ENCODE measurements around the gene SLC2A11.

DNA sequence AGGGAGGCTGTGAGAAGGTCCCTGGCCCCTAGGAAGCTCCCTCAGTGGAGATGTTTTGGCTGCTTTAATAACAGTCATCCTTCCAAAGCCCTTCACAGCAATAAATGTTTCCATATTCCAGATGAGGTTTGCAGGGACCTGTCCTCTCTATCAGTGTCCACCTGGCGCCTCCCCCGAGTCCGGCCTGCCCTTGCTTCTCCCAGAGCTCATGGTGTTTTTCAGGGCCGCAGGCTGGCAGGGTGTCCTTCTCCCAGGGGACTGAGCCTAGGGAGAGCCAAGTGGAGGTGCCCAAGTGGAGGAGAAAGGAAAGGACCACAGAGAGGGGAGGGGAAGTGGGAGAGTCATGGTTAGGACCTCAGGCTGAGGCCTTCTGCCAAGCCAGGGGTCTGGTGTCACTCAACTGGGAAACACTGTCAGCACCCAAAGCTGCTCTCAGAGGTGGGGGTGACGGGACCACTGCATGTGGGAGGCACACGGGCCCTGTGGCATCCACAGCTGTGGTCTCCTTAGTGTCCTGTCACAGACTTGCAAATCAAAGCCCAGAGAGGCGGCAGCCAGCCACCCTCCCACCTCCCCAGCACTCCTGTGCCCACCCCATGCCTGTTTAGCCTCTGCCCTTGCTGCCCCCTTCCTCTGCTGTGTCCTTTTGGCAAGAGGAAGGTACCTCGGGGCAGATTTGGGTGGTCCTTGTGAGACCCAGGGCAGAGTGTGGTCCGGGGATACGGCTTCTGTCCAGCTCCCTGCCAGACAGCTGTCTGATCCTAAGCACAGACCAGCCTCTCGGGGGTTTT is 25.3 kb upstream of the SLC2A11 start:
- TF ChIP-seq CTCF (IDR thresholded peaks at IDR 0.05): no peak
- TF ChIP-seq POLR2A (IDR thresholded peaks at IDR 0.05): no peak

All from thyroid gland (tissue), 4 donors.